GM23248 (cell line): ENCODE data around the gene HDAC6.

Experiments
- EZH2 ChIP-seq: fragments of 200-600 bp; sonication (generic); IDR thresholded peaks from 2 replicates; pipeline ENCODE4 v1.6.1; 2018; ENCODE audit warnings: antibody characterized with exemption, mild to moderate bottlenecking; ENCODE audit not compliant: insufficient read depth, poor library complexity, severe bottlenecking
- EZH2phosphoT487 ChIP-seq: fragments of 200-600 bp; sonication (generic); IDR thresholded peaks from 2 replicates; pipeline ENCODE4 v1.6.1; 2018; ENCODE audit warnings: antibody characterized with exemption, moderate library complexity, mild to moderate bottlenecking, low read depth; ENCODE audit not compliant: insufficient read depth

GRCh38 chrX:48784726-48785125, 17.1 kb upstream of the HDAC6 start:
- no peak for TF ChIP-seq EZH2
- TF ChIP-seq EZH2phosphoT487, result no peak
